H1 (cell line): ENCODE measurements around the gene OCRL. TPM values are rescaled to one million over a fixed set of nuclear protein-coding genes. Genes with fewer than 3 reads are reported as not detected.

Experiments
- CTCF ChIA-PET: fragments of 300-600 bp; sonication (Branson Sonifier 250); formaldehyde crosslinking; loops from one replicate; lab custom pipeline; 2021; ENCODE audit not compliant: partially characterized antibody; lab: Charles Lee
- POLR2A ChIA-PET: fragments of 300-600 bp; sonication (Branson Sonifier 250); formaldehyde crosslinking; loops from one replicate; lab custom pipeline; 2021; ENCODE audit warnings: inconsistent platforms; ENCODE audit not compliant: partially characterized antibody; lab: Charles Lee
- DNase-seq, 2 experiments: peaks; one replicate each; pipeline versions ENCODE4 v3.0.0 to v3.0.0-alpha.2; 2010 to 2022; ENCODE audit warnings: low spot score in 2 of 2, low read depth in 1 of 2, mixed read lengths in 1 of 2
- FAIRE-seq: peaks from 2 replicates; lab custom pipeline; 2011; peaks lifted over from hg19 to GRCh38; lab: Jason Lieb, UNC
- H2AFZ ChIP-seq: 2 replicates; pipeline ENCODE4 v1.8.1; 2012; ENCODE audit warnings: low read length, inconsistent platforms
- H2AK5ac ChIP-seq: 2 replicates; pipeline ENCODE4 v1.6.1; 2013; ENCODE audit warnings: low read depth, low read length
- H2BK120ac ChIP-seq: replicated peaks from 2 replicates; pipeline ENCODE3; 2013; ENCODE audit warnings: low read depth, low read length, inconsistent platforms
- H2BK12ac ChIP-seq: 2 replicates; pipeline ENCODE4 v1.6.1; 2013; ENCODE audit warnings: low read depth, low read length
- H2BK15ac ChIP-seq: 2 replicates; pipeline ENCODE4 v1.6.1; 2013; ENCODE audit warnings: low read length
- H2BK20ac ChIP-seq: 2 replicates; pipeline ENCODE4 v1.6.1; 2013; ENCODE audit warnings: low read length
- H2BK5ac ChIP-seq: 2 replicates; pipeline ENCODE4 v1.6.1; 2013; ENCODE audit warnings: low read depth, low read length
- H3K14ac ChIP-seq: 2 replicates; pipeline ENCODE4 v1.6.1; 2013; ENCODE audit warnings: inconsistent platforms; ENCODE audit not compliant: insufficient read length
- H3K18ac ChIP-seq: 2 replicates; pipeline ENCODE4 v1.6.1; 2013; ENCODE audit warnings: low read length; ENCODE audit errors: extremely low read depth
- H3K23ac ChIP-seq: 2 replicates; pipeline ENCODE4 v1.6.1; 2013; ENCODE audit warnings: inconsistent platforms; ENCODE audit not compliant: insufficient read length
- H3K23me2 ChIP-seq: 2 replicates; pipeline ENCODE4 v1.6.1; 2013; ENCODE audit warnings: low read depth, low read length
- H3K27ac ChIP-seq: 2 replicates; pipeline ENCODE4 v1.6.1; 2011; ENCODE audit warnings: low read depth, low read length, inconsistent platforms
- H3K27me3 ChIP-seq, 4 experiments: replicated peaks in 1 of 4; 1 replicate in 1 of 4; 2 replicates in 3 of 4; pipeline versions ENCODE4 v1.6.1 to v1.8.1; 2011 to 2013; ENCODE audit warnings: low read length in 3 of 4, mild to moderate bottlenecking in 3 of 4, inconsistent platforms in 2 of 4, mixed read lengths in 2 of 4, moderate library complexity in 1 of 4; ENCODE audit not compliant: control insufficient read depth in 3 of 4, insufficient read depth in 3 of 4; ENCODE audit errors: extremely low read depth in 1 of 4
- H3K36me3 ChIP-seq, 4 experiments: 2 replicates each; pipeline versions ENCODE4 v1.6.1 to v1.8.1; 2011 to 2013; ENCODE audit warnings: mild to moderate bottlenecking in 4 of 4, low read length in 3 of 4, moderate library complexity in 2 of 4, control low read depth in 1 of 4, inconsistent platforms in 1 of 4; ENCODE audit not compliant: insufficient read depth in 4 of 4, control insufficient read depth in 2 of 4
- H3K4ac ChIP-seq: replicated peaks from 2 replicates; pipeline ENCODE3; 2013; ENCODE audit warnings: low read length, low read depth, mixed read lengths, inconsistent platforms; ENCODE audit not compliant: insufficient read length
- H3K4me1 ChIP-seq, 4 experiments: replicated peaks in 1 of 4; 1 replicate in 1 of 4; 2 replicates in 3 of 4; pipeline versions ENCODE4 v1.6.1 to v1.8.1; 2011 to 2013; ENCODE audit warnings: low read length in 3 of 4, inconsistent platforms in 2 of 4, mixed read lengths in 1 of 4; ENCODE audit not compliant: insufficient read depth in 4 of 4, control insufficient read depth in 3 of 4
- H3K4me2 ChIP-seq, 2 experiments: 2 replicates each; pipeline versions ENCODE4 v1.6.1 to v1.8.1; 2011 to 2013; ENCODE audit warnings: low read depth in 2 of 2, low read length in 2 of 2, control low read depth in 1 of 2, inconsistent platforms in 1 of 2, mild to moderate bottlenecking in 1 of 2; ENCODE audit not compliant: insufficient read depth in 1 of 2
- H3K4me3 ChIP-seq, 4 experiments: fragments of 200-600, 300-600 bp in 1 of 4; sonication (generic), shearing (Covaris generic), sonication (Bioruptor Twin) in 1 of 4; 2 replicates each; pipeline versions ENCODE4 v1.5.1 to v1.8.1; 2011 to 2016; ENCODE audit warnings: low read length in 4 of 4, low read depth in 3 of 4, control low read depth in 2 of 4, inconsistent platforms in 2 of 4, mild to moderate bottlenecking in 2 of 4, mixed read lengths in 1 of 4, moderate library complexity in 1 of 4; ENCODE audit not compliant: insufficient read depth in 2 of 4; ENCODE audit errors: extremely low read depth in 1 of 4
- H3K56ac ChIP-seq: replicated peaks from 2 replicates; pipeline ENCODE3; 2013; ENCODE audit warnings: low read depth, mild to moderate bottlenecking, mixed read lengths, low read length, inconsistent platforms; ENCODE audit not compliant: insufficient read length
- H3K79me1 ChIP-seq: 2 replicates; pipeline ENCODE4 v1.6.1; 2013; ENCODE audit warnings: low read depth, low read length, control low read depth
- H3K79me2 ChIP-seq, 2 experiments: 2 replicates each; pipeline versions ENCODE4 v1.6.1 to v1.8.1; 2012 to 2013; ENCODE audit warnings: low read length in 2 of 2, mild to moderate bottlenecking in 2 of 2, inconsistent platforms in 1 of 2; ENCODE audit not compliant: insufficient read depth in 2 of 2, control insufficient read depth in 1 of 2
- H3K9ac ChIP-seq, 4 experiments: replicated peaks in 1 of 4; 1 replicate in 1 of 4; 2 replicates in 3 of 4; pipeline versions ENCODE4 v1.6.1 to v1.8.1; 2011 to 2013; ENCODE audit warnings: low read depth in 3 of 4, low read length in 3 of 4, control low read depth in 2 of 4, mild to moderate bottlenecking in 2 of 4, moderate library complexity in 2 of 4, inconsistent platforms in 1 of 4; ENCODE audit errors: extremely low read depth in 1 of 4
- H3K9me3 ChIP-seq, 2 experiments: 2 replicates each; pipeline versions ENCODE4 v1.6.1 to v1.8.1; 2012 to 2013; ENCODE audit warnings: mild to moderate bottlenecking in 2 of 2, moderate library complexity in 2 of 2, control low read depth in 1 of 2, inconsistent platforms in 1 of 2, low read depth in 1 of 2, low read length in 1 of 2, mixed read lengths in 1 of 2; ENCODE audit not compliant: insufficient read depth in 2 of 2
- H4K20me1 ChIP-seq, 2 experiments: replicated peaks in 1 of 2; 2 replicates each; pipeline versions ENCODE3 to v1.8.1; 2011 to 2013; ENCODE audit warnings: inconsistent platforms in 2 of 2, low read length in 2 of 2, mild to moderate bottlenecking in 1 of 2; ENCODE audit not compliant: insufficient read depth in 2 of 2, control insufficient read depth in 1 of 2
- H4K5ac ChIP-seq: 2 replicates; pipeline ENCODE4 v1.6.1; 2013; ENCODE audit warnings: low read length, low read depth, mixed read lengths, inconsistent platforms; ENCODE audit not compliant: insufficient read length
- H4K8ac ChIP-seq: 2 replicates; pipeline ENCODE4 v1.8.0; 2013; ENCODE audit warnings: mild to moderate bottlenecking, moderate library complexity, low read length, inconsistent platforms; ENCODE audit not compliant: insufficient read depth; ENCODE audit errors: extremely low read depth
- H4K91ac ChIP-seq: replicated peaks from 2 replicates; pipeline ENCODE3; 2013; ENCODE audit warnings: low read length, mixed read lengths, inconsistent platforms; ENCODE audit not compliant: insufficient read length
- KDM5A ChIP-seq: fragments of 200-600 bp; IDR thresholded peaks from 2 replicates; pipeline ENCODE4 v1.7.1; 2012; ENCODE audit warnings: mild to moderate bottlenecking, low read length, inconsistent platforms, mixed read lengths
- POLR2A ChIP-seq, 2 experiments: IDR thresholded peaks; 1 replicate in 1 of 2; 2 replicates in 1 of 2; pipeline ENCODE4 v1.6.1; 2011; ENCODE audit warnings: low read depth in 2 of 2, low read length in 2 of 2, mild to moderate bottlenecking in 2 of 2; ENCODE audit errors: control extremely low read depth in 1 of 2
- RAD21 ChIP-seq, 2 experiments: IDR thresholded peaks in 1 of 2; conservative IDR thresholded peaks in 1 of 2; 2 replicates each; pipeline ENCODE4 v1.6.1; 2011; ENCODE audit warnings: low read depth in 2 of 2, low read length in 2 of 2, improper control_type of control experiment in 1 of 2, inconsistent platforms in 1 of 2, mild to moderate bottlenecking in 1 of 2, moderate library complexity in 1 of 2
- RXRA ChIP-seq: IDR thresholded peaks from 2 replicates; pipeline ENCODE4 v1.6.1; 2011; ENCODE audit warnings: low read depth, mild to moderate bottlenecking, low read length, moderate library complexity; ENCODE audit not compliant: insufficient read depth
- WGBS, 2 experiments: shearing (Covaris generic) in 1 of 2; methylation state at CpG; one replicate each; pipeline versions ENCODE4 v1.1.6 to v1.1.7; 2013 to 2015; ENCODE audit warnings: low lambda C conversion rate in 2 of 2, mixed read lengths in 2 of 2, inconsistent platforms in 1 of 2, low coverage in 1 of 2, missing lambda C conversion rate in 1 of 2; ENCODE audit not compliant: insufficient replicate concordance in 2 of 2, insufficient coverage in 1 of 2, insufficient read length in 1 of 2; ENCODE audit errors: extremely low coverage in 1 of 2, missing lambda C conversion rate in 1 of 2; 5-methylcytosine and 5-hydroxymethylcytosine counted together
- polyA plus RNA-seq, 7 experiments: library from polyadenylated mRNA; depleted of rRNA in 3 of 7; stranded (reverse) in 5 of 7; unstranded in 2 of 7; fragments of >200 nt in 5 of 7; fragments of 200-250 nt in 2 of 7; gene quantifications; 1 replicate in 5 of 7; 2 replicates in 1 of 7; 4 replicates in 1 of 7; pipeline versions ENCODE4 v1.2.1 to v1.2.3, GENCODE V29; 2011 to 2013; ENCODE audit warnings: missing spikeins in 2 of 7, mixed read lengths in 2 of 7
- total RNA-seq: library from RNA; stranded (reverse); fragmentation: NEBNext Ultra II Directional; extraction: Animal tissue kit (Norgen Biotek cat#: 25700); gene quantifications from 2 replicates; pipeline ENCODE4 v1.2.1, GENCODE V29; 2021
- TF ChIP-seq, protein P1 (sequence below), 3 experiments: IDR thresholded peaks; 1 replicate in 2 of 3; 2 replicates in 1 of 3; pipeline versions ENCODE4 v1.5.1 to v1.6.1; 2011; ENCODE audit warnings: low read length in 3 of 3, mild to moderate bottlenecking in 3 of 3, inconsistent platforms in 2 of 3, low read depth in 1 of 3, moderate library complexity in 1 of 3; ENCODE audit not compliant: insufficient read depth in 1 of 3; ENCODE audit errors: control extremely low read depth in 1 of 3

Gene OCRL
- total and polyA plus RNA-seq, 2 of the 8 experiments (the other 6 are each of a cell fraction or from before 2014, with no cell fraction given): 12.7 to 15.1 TPM

DNA sequence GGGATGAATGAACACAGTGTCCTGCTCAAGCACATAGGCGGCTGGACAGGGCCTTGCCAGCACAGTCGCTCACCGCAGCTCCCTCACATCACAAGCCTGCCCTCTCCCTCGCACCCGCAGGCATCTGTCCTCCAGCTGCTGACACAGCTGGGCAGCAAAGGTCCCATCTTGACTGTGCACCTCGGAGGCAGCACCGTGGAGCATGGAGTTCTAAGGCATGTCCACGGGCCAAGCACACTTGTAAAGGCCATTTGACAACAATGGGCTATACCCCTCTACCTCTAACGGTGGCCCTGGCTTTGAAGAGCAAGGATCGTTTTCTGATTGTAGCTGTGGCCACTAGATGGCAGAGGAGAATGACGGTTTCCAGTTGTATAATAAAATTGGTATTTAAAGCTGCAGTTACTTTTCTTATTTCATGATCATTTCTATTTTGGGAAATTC is 60.9 kb downstream of the OCRL start:
- no peak overlapping the region for H3K27ac ChIP-seq
- CTCF ChIA-PET: interaction anchor here (0.6 to 1.5 kb wide), 8 partner anchors 13 to 480 kb away, joined by 3 to 4 read pairs (median 3); no protein-coding TSS in a partner anchor
- no peak for DNase-seq

More for the DNA sequence above, 60.9 kb downstream of the OCRL start:
- Histone ChIP-seq H3K4me3 (no peak overlapping the region), H3K56ac (no peak overlapping the region), H3K79me2 (no peaks in the 10 kb centered on the region), H3K4me1 (no peaks in the 10 kb centered on the region; a peak in 3 of 7 replicates), H4K8ac (no peak overlapping the region), H4K91ac (no peak overlapping the region), H2BK15ac (no peak overlapping the region), H2BK12ac (0 out of 2 replicates have a peak overlapping the region, but pooled peaks have one; percentile 6)
- POLR2A ChIA-PET: interaction anchor here (1.3 kb wide), 1 partner anchor 9 kb away, joined by 4 read pairs; no protein-coding TSS in a partner anchor
- peak; percentile 20 to 48; a peak in 3 of 4 replicates for TF ChIP-seq RAD21 (IDR thresholded peaks at IDR 0.05 in 1 of 2, conservative IDR thresholded peaks at IDR 0.05 in 1 of 2; ENCODE audit: low read depth in 2 of 2, low read length in 2 of 2)
- no peak for TF ChIP-seq RXRA
- no peak for TF ChIP-seq KDM5A
- TF ChIP-seq POLR2A (IDR thresholded peaks at IDR 0.05; ENCODE audit: control extremely low read depth in 1 of 2, low read depth in 2 of 2, low read length in 2 of 2): no peak
- TF ChIP-seq, protein P1, sequence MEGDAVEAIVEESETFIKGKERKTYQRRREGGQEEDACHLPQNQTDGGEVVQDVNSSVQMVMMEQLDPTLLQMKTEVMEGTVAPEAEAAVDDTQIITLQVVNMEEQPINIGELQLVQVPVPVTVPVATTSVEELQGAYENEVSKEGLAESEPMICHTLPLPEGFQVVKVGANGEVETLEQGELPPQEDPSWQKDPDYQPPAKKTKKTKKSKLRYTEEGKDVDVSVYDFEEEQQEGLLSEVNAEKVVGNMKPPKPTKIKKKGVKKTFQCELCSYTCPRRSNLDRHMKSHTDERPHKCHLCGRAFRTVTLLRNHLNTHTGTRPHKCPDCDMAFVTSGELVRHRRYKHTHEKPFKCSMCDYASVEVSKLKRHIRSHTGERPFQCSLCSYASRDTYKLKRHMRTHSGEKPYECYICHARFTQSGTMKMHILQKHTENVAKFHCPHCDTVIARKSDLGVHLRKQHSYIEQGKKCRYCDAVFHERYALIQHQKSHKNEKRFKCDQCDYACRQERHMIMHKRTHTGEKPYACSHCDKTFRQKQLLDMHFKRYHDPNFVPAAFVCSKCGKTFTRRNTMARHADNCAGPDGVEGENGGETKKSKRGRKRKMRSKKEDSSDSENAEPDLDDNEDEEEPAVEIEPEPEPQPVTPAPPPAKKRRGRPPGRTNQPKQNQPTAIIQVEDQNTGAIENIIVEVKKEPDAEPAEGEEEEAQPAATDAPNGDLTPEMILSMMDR (IDR thresholded peaks at IDR 0.05; ENCODE audit: control extremely low read depth in 1 of 3, insufficient read depth in 1 of 3, low read depth in 1 of 3, low read length in 3 of 3): peak in 2 of 3 experiments; percentile 32 to 53; a peak in 2 of 4 replicates
- TF ChIP-seq, all 59 proteins: peak for 2
- H3K9me3 ChIP-seq: no peaks in the 10 kb centered on the region
- H3K4me2 ChIP-seq: no peak overlapping the region
- H2AK5ac ChIP-seq: no peak overlapping the region
- FAIRE-seq: no peak
- WGBS, 2 experiments: 45% methylated on average over 10 of the region's 11 CpGs; no CpG with 5 or more reads in 1 of the 2 experiments
- H2BK5ac ChIP-seq: no peak overlapping the region
- H4K20me1 ChIP-seq: no peaks in the 10 kb centered on the region
- no peak overlapping the region for H2BK20ac ChIP-seq
- H2BK120ac ChIP-seq: no peak overlapping the region
- H3K27me3 ChIP-seq: 0 out of 7 replicates have a peak, but pooled peaks cover 0 to under 1% (median 0%) of the 10 kb centered on the region in 4 experiments
- no peak overlapping the region for H2AFZ ChIP-seq
- no peak overlapping the region for H3K4ac ChIP-seq
- H3K18ac ChIP-seq: no peak overlapping the region
- H3K23me2 ChIP-seq: no peaks in the 10 kb centered on the region
- no peak overlapping the region for H3K23ac ChIP-seq
- H4K5ac ChIP-seq: no peak overlapping the region
- H3K14ac ChIP-seq: no peak overlapping the region
- no peak overlapping the region for H3K9ac ChIP-seq
- H3K79me1 ChIP-seq: no peaks in the 10 kb centered on the region
- no peaks in the 10 kb centered on the region for H3K36me3 ChIP-seq
